HCEC 1CT (cell line): Measurements from ENCODE around the gene P2RX7.

ENCODE experiments used
- DNase-seq: peaks from one replicate; pipeline ENCODE4 v3.0.0-alpha.2; 2017

The P2RX7 gene

GRCh38 chr12:121132601-121133481, at the start of gene P2RX7:
Gene P2RX7, plus strand, starts transcription at chr12:121132876. Its CDS starts 95 bp downstream, at chr12:121132971.
- peak; percentile 55 for DNase-seq

- no peak for DNase-seq
Observed at GRCh38 chr12:121084229-121084628, 48.4 kb upstream of the P2RX7 start.

- no peak for DNase-seq
Observed at GRCh38 chr12:121085069-121085468, 47.6 kb upstream of the P2RX7 start.

GRCh38 chr12:121085506-121086353, 46.9 kb upstream of the P2RX7 start:
- no peak for DNase-seq

GRCh38 chr12:121086781-121087295, 45.8 kb upstream of the P2RX7 start:
- no peak for DNase-seq

GRCh38 chr12:121087467-121088194, 45.0 kb upstream of the P2RX7 start:
- no peak for DNase-seq

- DNase-seq = no peak
Observed at GRCh38 chr12:121088195-121088585, 44.5 kb upstream of the P2RX7 start.

- no peak for DNase-seq
Observed at GRCh38 chr12:121089031-121089812, 43.5 kb upstream of the P2RX7 start.

GRCh38 chr12:121089813-121090430, 42.8 kb upstream of the P2RX7 start:
- no peak for DNase-seq

- no peak for DNase-seq
Observed at GRCh38 chr12:121090586-121091514, 41.8 kb upstream of the P2RX7 start.

GRCh38 chr12:121092034-121092433, 40.6 kb upstream of the P2RX7 start:
- DNase-seq = no peak

- no peak for DNase-seq
Observed at GRCh38 chr12:121093487-121093891, 39.2 kb upstream of the P2RX7 start.

GRCh38 chr12:121095544-121096198, 37.0 kb upstream of the P2RX7 start:
- peak; percentile 18 for DNase-seq

- no peak for DNase-seq
Observed at GRCh38 chr12:121096199-121096798, 36.4 kb upstream of the P2RX7 start.

- no peak for DNase-seq
Observed at GRCh38 chr12:121099779-121100178, 32.9 kb upstream of the P2RX7 start.

- no peak for DNase-seq
Observed at GRCh38 chr12:121102307-121102706, 30.4 kb upstream of the P2RX7 start.

- DNase-seq = no peak
Observed at GRCh38 chr12:121107681-121108080, 25.0 kb upstream of the P2RX7 start.

- no peak for DNase-seq
Observed at GRCh38 chr12:121108492-121108891, 24.2 kb upstream of the P2RX7 start.

- peak; percentile 44 for DNase-seq
Observed at GRCh38 chr12:121110211-121110940, 22.3 kb upstream of the P2RX7 start.
